Panc1 (cell line): ENCODE data around the gene ZDHHC14. TPM values are rescaled to one million over a fixed set of nuclear protein-coding genes. Genes with fewer than 3 reads are reported as not detected.

Experiments
- ATAC-seq: fragments of 200-7000 bp; cut with Tn5 transposase; 2 replicates; pipeline ENCODE4 v1.9.1; 2020; ENCODE audit warnings: mild to moderate bottlenecking, moderate library complexity
- BruUV-seq: library from RNA; stranded (reverse); fragments of 400-500 nt; replicated peaks from 2 replicates; lab custom pipeline; 2021; lab: Mats Ljungman, UMichigan
- CTCF ChIA-PET: fragments of 300-600 bp; sonication (Branson Sonifier 250); formaldehyde crosslinking; loops from one replicate; lab custom pipeline; 2022; ENCODE audit warnings: antibody characterized with exemption; lab: Charles Lee
- POLR2A ChIA-PET: fragments of 300-600 bp; sonication (Branson Sonifier 250); formaldehyde crosslinking; loops from one replicate; lab custom pipeline; 2022; ENCODE audit warnings: antibody characterized with exemption; lab: Charles Lee
- DNase-seq: peaks from one replicate; pipeline ENCODE4 v3.0.0-alpha.2; 2010; ENCODE audit warnings: low read depth, low spot score
- H3K27ac ChIP-seq: 2 replicates; pipeline ENCODE4 v1.5.1; 2011; ENCODE audit warnings: mild to moderate bottlenecking, low read length, inconsistent platforms
- H3K27me3 ChIP-seq: fragments of 200-500 bp; sonication (Bioruptor generic); 2 replicates; pipeline ENCODE4 v1.6.0; 2014; ENCODE audit warnings: low read length, inconsistent platforms; ENCODE audit not compliant: control insufficient read depth, insufficient read depth
- H3K36me3 ChIP-seq: fragments of 200-500 bp; sonication (Bioruptor generic); 2 replicates; pipeline ENCODE4 v1.5.1; 2014; ENCODE audit warnings: inconsistent platforms, mild to moderate bottlenecking, low read length, moderate library complexity; ENCODE audit not compliant: control insufficient read depth, insufficient read depth
- H3K4me1 ChIP-seq: 2 replicates; pipeline ENCODE4 v1.5.1; 2011; ENCODE audit warnings: inconsistent platforms, mild to moderate bottlenecking, low read length, moderate library complexity; ENCODE audit not compliant: control insufficient read depth, insufficient read depth
- H3K4me3 ChIP-seq, 2 experiments: 2 replicates each; pipeline ENCODE4 v1.5.1; 2011 to 2012; ENCODE audit warnings: low read depth in 2 of 2, low read length in 2 of 2, mild to moderate bottlenecking in 2 of 2, inconsistent platforms in 1 of 2, moderate library complexity in 1 of 2
- H3K9me3 ChIP-seq: fragments of 200-500 bp; sonication (Bioruptor generic); 2 replicates; pipeline ENCODE4 v1.5.1; 2014; ENCODE audit warnings: low read depth, mild to moderate bottlenecking, inconsistent platforms, low read length, moderate library complexity; ENCODE audit not compliant: control insufficient read depth, insufficient read depth
- POLR2AphosphoS5 ChIP-seq: IDR thresholded peaks from 2 replicates; pipeline ENCODE4 v1.6.1; 2012; ENCODE audit warnings: mild to moderate bottlenecking, low read depth, low read length, moderate library complexity
- REST ChIP-seq, 2 experiments: IDR thresholded peaks; 2 replicates each; pipeline ENCODE4 v1.6.1; 2011 to 2012; ENCODE audit warnings: low read depth in 2 of 2, control low read depth in 1 of 2, low read length in 1 of 2, mild to moderate bottlenecking in 1 of 2, moderate library complexity in 1 of 2; ENCODE audit not compliant: insufficient read depth in 1 of 2
- SIN3A ChIP-seq: IDR thresholded peaks from 2 replicates; pipeline ENCODE4 v1.6.1; 2012; ENCODE audit warnings: low read depth, mild to moderate bottlenecking, low read length, moderate library complexity, borderline replicate concordance; ENCODE audit not compliant: insufficient read depth
- TCF7L2 ChIP-seq: IDR thresholded peaks from 2 replicates; pipeline ENCODE4 v1.6.1; 2011; ENCODE audit warnings: mild to moderate bottlenecking, low read depth, low read length, inconsistent platforms
- in situ Hi-C: cut with HindIII; loops from 2 replicates; pipeline ENCODE4 v1.10.0; 2016; ENCODE audit warnings: low sequenced_read_pairs, low pct_unique_long_range_greater_than_20kb
- intact Hi-C: fragments of 100-400 bp; cut with micrococcal nuclease; formaldehyde crosslinking; loops from one replicate; pipeline ENCODE4 v1.10.0; 2022; ENCODE audit not compliant: unreplicated experiment
- total RNA-seq: library from RNA; stranded (reverse); gene quantifications from one replicate; pipeline ENCODE4 v1.2.1, GENCODE V29; 2021; ENCODE audit not compliant: unreplicated experiment
- TF ChIP-seq, protein P1 (sequence below): fragments of 450-650 bp; IDR thresholded peaks from 2 replicates; pipeline ENCODE4 v1.5.1; 2017; ENCODE audit warnings: mild to moderate bottlenecking

The ZDHHC14 gene
- total RNA-seq, 1 experiment from 2014 or later = 19.9 TPM

DNA sequence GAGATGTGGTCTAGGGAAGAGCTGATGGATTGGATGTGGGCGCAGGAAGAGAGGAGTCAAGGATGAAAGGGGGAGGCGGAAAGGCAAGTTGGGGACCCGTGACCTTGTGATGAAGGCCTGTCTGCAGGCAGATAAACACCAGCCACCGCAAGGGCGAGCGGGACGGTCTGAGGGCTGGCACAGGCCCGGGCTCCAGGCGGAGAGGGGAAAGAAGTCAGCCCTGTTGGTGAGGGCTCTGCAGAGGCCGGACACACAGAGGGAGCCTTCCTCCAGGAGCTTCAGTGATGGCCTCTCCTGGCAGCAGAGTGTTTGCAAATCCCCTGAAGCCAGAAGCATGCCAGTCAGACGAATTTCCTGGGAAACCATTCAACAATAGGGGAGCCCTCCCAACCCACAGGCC is 112.2 kb downstream of the ZDHHC14 start:
- Histone ChIP-seq H3K9me3 (no peaks in the 10 kb centered on the region), H3K27ac (no peak overlapping the region), H3K4me3 (no peak overlapping the region), H3K36me3 (no peaks in the 10 kb centered on the region), H3K27me3 (no peaks in the 10 kb centered on the region), H3K4me1 (no peaks in the 10 kb centered on the region)
- ChIA-PET POLR2A (no interaction called here), CTCF (no interaction called here)
- TF ChIP-seq REST (IDR thresholded peaks at IDR 0.05; ENCODE audit: insufficient read depth in 1 of 2, low read depth in 2 of 2, low read length in 1 of 2) (no peak), POLR2AphosphoS5 (no peak), SIN3A (no peak), TCF7L2 (no peak)
- TF ChIP-seq, protein P1, sequence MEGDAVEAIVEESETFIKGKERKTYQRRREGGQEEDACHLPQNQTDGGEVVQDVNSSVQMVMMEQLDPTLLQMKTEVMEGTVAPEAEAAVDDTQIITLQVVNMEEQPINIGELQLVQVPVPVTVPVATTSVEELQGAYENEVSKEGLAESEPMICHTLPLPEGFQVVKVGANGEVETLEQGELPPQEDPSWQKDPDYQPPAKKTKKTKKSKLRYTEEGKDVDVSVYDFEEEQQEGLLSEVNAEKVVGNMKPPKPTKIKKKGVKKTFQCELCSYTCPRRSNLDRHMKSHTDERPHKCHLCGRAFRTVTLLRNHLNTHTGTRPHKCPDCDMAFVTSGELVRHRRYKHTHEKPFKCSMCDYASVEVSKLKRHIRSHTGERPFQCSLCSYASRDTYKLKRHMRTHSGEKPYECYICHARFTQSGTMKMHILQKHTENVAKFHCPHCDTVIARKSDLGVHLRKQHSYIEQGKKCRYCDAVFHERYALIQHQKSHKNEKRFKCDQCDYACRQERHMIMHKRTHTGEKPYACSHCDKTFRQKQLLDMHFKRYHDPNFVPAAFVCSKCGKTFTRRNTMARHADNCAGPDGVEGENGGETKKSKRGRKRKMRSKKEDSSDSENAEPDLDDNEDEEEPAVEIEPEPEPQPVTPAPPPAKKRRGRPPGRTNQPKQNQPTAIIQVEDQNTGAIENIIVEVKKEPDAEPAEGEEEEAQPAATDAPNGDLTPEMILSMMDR = no peak
- DNase-seq = no peak
- in situ Hi-C loops = no loop called here
- ATAC-seq = 0 out of 2 replicates have a peak, but pooled peaks have one; percentile 56
- BruUV-seq = no TSS peak
- intact Hi-C loops = no loop called here

- no peak for DNase-seq
- POLR2A ChIA-PET = no interaction called here
- Histone ChIP-seq H3K36me3 (no peaks in the 10 kb centered on the region), H3K27me3 (no peaks in the 10 kb centered on the region), H3K4me1 (no peaks in the 10 kb centered on the region), H3K27ac (no peak overlapping the region), H3K4me3 (no peak overlapping the region), H3K9me3 (no peaks in the 10 kb centered on the region)
- intact Hi-C loops (no loop called here), in situ Hi-C loops (no loop called here)
- no TSS peak for BruUV-seq
- TF ChIP-seq SIN3A (no peak), POLR2AphosphoS5 (no peak), REST (IDR thresholded peaks at IDR 0.05; ENCODE audit: insufficient read depth in 1 of 2, low read depth in 2 of 2, low read length in 1 of 2) (no peak), TCF7L2 (no peak)
- TF ChIP-seq, protein P1 = no peak
- CTCF ChIA-PET = no interaction called here
- 0 out of 2 replicates have a peak, but pooled peaks have one; percentile 38 for ATAC-seq
These were observed 112.6 kb downstream of the ZDHHC14 start for GRCh38 chr6:157493576-157493975.
